Fibroblast of mammary gland (primary cell): ENCODE data around the gene PLN.
A peak's percentile ranks its signal among the peaks of the same experiment; 100 is the strongest.

Experiments
- DNase-seq: peaks from one replicate; pipeline ENCODE4 v3.0.0-alpha.2; 2010; ENCODE audit warnings: low read depth
- H3K4me3 ChIP-seq: 2 replicates; pipeline ENCODE4 v1.5.1; 2011; ENCODE audit warnings: low read depth, mild to moderate bottlenecking, low read length, moderate library complexity; ENCODE audit not compliant: control insufficient read depth
- CTCF ChIP-seq: conservative IDR thresholded peaks from 2 replicates; pipeline ENCODE4 v1.5.1; 2011; ENCODE audit warnings: low read depth, low read length, inconsistent platforms; ENCODE audit not compliant: control insufficient read depth, insufficient read depth

The PLN gene

DNA sequence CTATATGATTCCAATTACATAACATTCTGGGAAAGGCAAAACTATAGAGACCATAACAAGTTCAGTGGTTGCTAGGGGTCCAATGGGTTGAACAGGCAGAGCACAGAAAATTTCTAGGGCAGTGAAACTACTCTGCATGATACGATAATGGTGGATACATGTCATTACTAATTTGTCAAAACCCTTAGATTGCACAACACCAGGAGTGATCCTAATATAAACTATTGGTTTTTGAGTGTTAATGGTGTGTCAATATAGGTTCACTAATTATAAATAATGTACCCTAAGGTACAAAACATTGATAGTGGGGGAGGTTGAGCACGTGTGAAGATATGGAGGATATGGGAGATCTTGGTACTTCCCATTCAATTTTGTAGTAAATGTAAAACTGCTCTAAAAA is 42.4 kb upstream of the PLN start:
- no peak for DNase-seq
- TF ChIP-seq CTCF = no peak
- no peak overlapping the region for H3K4me3 ChIP-seq

- DNase-seq = no peak
- H3K4me3 ChIP-seq = no peak overlapping the region
- no peak for TF ChIP-seq CTCF
These were observed 41.9 kb upstream of the PLN start for GRCh38 chr6:118506071-118506638.

DNA sequence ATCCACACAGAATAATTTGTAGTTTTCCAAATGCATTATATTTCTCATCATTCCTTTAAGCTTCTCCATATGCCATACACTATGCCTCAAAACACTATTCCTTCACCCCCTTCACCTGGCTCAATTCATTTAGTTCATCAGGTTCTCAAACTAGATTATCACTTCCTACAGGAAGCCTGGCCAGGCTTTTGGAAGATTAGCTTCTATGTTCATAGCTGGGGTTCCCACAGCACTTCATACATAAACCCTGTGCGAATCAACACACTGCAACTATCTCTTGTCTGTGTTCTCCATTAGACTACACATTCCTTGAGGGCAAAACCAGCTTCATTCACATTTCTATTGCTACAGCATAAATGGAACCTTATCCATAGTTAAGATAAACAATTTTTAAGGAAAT is 40.5 kb upstream of the PLN start:
- DNase-seq = no peak
- no peak overlapping the region for H3K4me3 ChIP-seq
- TF ChIP-seq CTCF = no peak

DNA sequence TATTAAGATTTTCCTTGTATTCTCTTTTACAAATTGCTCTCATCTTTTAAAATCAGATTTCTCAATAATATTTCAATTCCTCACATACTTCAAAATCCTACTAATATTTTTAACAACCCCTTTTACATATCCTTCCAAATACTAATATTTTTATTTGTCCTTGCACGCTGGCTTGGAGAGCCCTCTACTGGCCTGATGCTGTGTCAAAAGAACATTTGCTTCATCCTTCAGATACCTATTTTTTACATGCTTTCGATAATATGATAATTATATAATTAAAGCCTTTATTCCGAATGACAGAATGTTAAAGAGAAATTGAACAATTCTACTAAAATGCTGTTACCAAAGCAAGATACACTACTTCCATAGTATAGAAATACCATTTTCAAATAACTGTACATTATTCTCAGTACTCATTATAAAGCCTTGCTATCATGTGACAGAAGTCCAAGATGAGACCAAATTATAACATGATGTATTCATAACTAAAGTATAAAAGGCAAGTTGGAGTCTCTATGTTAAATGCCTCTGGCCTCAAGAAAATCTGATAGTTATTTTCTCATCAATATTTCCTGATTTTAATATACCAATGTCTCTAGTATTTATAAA is 39.0 kb upstream of the PLN start:
- DNase-seq = peak; percentile 54
- no peak overlapping the region for H3K4me3 ChIP-seq
- TF ChIP-seq CTCF = peak; percentile 76

GRCh38 chr6:118511930-118512715 is 36.0 kb upstream of the PLN start:
- DNase-seq = no peak
- TF ChIP-seq CTCF = no peak
- H3K4me3 ChIP-seq = no peak overlapping the region

DNA sequence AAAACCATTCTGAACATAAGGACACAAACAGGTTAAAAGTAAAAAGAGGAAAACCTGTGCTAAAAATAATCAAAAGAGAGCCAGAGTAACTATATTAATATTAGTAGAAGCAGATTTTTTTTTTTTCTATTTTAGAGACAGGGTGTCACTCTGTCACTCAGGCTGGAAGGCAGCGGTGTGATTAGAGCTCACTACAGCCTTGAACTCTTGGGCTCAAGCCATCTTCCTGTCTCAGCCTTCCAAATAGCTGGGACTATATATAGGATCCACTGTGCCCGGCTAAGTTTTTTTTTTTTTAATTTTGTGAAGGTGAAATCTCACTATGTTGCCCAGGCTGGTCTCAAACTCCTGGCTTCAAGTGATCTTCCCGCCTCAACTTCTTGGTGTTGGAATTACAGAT is 33.4 kb upstream of the PLN start:
- no peak for TF ChIP-seq CTCF
- H3K4me3 ChIP-seq = no peak overlapping the region

More for the DNA sequence above, 33.4 kb upstream of the PLN start:
- DNase-seq = no peak
